ENCODE measurements around the gene SLC49A3.
"Not testable (repeated sequence)": the region's sequence is repeated elsewhere in the genome, so short reads cannot be mapped to it uniquely, and the experiment has no call there.

Gene SLC49A3

DNA sequence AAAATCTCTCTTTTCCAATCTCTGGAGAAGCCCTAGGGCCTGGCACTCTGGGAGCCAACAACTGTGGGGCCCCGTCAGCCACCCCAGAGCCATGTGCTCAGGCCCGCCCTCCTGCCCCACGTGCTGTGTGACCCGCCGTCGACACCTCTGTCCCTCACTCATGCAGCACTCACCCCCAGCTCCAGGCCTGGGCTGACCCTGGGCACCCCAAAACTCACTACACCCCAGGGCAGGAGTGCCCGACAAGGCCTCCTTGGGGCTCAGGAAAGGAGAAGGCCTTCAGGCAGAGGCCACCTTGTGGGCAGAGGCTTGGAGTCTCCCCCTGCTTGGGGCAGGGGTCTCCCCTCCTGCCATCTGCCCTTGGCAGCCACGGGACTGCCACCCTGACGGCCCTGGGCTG, 8.9 kb downstream of the SLC49A3 start:
- DNase-seq = no peak

GRCh38 chr4:679629-680028, 9.3 kb downstream of the SLC49A3 start:
- DNase-seq = no peak

GRCh38 chr4:679104-679481, 9.9 kb downstream of the SLC49A3 start:
- no peak for DNase-seq

DNA sequence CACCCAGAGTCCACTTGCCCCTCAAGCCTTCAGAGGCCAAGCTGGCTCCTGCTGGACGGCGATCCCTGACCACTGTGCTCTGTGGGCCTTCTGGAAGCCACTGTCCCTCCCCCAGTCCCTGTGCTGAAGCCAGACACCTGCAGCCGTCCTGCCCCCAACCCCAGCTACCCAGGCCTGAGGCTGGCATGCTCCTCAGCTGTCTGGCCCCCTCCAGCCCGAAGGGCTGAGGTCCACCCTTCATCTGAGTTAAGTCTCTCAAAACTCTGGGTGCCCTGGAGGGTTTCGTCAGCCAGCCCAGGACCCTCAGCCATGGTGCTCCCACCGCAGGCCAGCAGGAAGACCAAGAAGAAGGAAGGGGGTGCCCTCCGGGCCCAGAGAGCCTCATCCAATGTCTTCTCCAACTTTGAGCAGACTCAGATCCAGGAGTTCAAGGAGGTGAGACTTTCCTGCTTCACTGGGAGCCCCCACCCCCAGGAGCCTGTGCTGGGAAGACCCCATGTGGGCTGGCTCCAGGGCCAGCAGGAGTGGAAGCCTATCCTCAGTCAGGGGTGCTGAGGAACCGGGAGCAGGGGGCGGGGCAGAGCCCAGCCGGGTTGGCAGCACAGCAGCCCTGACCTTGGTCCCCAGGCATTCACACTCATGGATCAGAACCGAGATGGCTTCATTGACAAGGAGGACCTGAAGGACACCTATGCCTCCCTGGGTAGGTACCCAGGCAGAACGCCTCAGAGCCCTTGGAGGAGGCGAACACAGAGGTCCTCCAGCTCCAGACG, 10.4 kb downstream of the SLC49A3 start:
- no peak for DNase-seq

DNA sequence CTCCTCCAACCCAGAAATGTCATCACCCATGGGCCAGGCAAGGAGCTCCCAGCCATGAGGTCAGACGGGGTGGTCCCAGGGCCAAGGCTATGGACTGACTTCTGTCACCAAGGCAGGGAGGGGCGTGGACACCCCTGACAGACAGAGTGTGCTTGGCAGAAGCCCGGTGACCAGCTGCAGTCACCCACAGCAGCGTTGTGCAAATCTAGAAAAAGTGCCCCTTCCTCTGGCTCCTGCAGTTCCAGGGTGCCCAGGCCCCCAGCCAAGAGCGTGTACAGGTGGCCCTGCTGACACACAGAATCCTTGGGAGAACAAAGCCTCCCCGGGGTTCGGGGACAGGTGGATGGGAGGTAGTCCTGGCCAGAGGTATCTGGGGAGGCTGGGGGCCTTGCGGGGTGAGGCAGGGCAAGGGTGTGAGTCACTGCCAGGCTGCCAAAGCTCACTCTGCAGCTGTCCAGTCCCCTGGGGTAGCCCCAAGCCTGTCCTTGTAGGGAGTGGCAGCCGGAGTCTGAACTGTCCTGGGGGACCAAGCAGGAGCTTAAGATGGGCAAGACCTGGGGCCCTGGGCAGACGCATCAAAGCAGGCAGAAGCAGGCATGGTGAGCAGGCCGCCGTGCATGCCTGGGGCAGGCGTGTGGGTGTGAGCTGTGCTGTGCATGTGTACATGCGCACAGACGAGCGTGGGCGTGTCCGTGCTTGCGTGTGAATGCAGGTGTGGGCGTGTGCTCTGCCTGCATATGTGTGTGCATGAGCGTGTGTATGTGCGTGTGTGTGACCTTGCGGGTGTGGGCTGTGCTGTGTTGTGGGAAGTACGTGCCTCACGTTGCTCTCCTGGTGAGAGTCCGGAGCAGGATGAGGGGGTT, 11.3 kb downstream of the SLC49A3 start:
- no peak for DNase-seq

DNA sequence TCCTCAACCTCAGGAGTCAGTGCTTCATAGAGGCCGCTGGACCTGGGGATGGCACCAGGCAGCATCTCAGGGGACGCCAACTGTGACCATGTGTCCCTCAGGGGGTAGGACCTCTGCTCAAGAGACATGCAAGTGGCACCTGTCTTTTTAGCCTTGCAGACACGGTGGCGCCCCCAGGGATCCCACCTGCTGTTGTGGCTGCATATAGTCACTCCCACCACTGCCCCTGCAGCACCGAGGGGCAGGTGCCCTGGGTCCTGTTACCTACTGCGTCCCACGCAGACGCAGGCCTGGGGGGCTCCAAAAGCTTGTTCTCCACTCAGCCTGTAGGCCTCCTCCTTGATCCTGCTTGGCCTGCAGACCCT, 12.1 kb downstream of the SLC49A3 start:
- DNase-seq = no peak

- no peak for DNase-seq
Measured at GRCh38 chr4:675980-676870, 12.7 kb downstream of the SLC49A3 start.

DNA sequence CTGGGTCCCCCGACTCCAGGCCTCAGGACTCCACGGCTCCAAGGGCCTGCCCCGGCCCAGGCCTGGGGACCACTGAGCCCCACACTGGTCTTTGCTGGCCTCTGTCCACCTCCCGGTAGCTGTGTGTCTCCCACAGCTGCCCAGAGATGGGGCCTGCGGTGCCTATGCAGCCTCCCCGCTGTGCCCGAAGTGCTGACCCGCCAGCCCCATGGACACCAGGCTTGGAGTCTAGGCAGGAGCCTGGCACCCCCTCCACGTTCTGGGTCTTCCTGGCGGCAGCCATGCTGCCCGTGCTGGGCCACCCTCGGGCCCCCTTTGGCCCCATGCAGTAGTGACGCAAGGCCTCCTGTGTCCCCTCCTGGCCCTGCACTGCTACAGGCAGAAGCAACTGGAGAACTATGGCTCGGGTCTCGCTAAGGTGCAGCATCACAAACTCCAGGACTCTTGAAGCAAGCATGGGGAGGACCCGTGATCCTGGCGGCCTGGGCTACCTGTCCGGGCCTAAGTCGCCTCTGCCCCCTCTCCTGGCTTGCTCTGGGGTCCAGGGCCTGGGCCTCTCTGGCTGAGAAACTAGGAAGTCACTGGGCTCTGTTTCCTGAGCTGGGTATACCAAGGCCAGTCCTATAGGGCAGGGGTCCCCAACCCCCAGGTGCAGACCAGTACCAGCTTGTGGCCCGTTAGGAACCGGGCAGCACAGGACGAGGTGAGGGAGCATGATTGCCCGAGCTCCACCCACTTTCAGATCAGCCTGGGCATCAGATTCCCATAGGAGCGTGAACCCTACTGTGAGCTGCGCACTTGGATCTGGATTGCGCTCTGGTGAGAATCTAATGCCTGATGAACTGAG, 13.7 kb downstream of the SLC49A3 start:
- no peak for DNase-seq

- peak; percentile 95 for DNase-seq
Measured at GRCh38 chr4:674172-675035, 14.5 kb downstream of the SLC49A3 start, which contains the start of the genes ATP5ME and MYL5. TSS of gene ATP5ME (minus strand) at chr4:674276. CDS start at chr4:674247, 29 bp downstream. TSS of gene MYL5 (plus strand) at chr4:674542. CDS start at chr4:678027, 3,485 bp downstream.

- no peak for DNase-seq
Measured at GRCh38 chr4:673349-674091, 15.4 kb downstream of the SLC49A3 start.

- DNase-seq = no peak
Measured at GRCh38 chr4:671769-672168, 17.2 kb downstream of the SLC49A3 start.

DNA sequence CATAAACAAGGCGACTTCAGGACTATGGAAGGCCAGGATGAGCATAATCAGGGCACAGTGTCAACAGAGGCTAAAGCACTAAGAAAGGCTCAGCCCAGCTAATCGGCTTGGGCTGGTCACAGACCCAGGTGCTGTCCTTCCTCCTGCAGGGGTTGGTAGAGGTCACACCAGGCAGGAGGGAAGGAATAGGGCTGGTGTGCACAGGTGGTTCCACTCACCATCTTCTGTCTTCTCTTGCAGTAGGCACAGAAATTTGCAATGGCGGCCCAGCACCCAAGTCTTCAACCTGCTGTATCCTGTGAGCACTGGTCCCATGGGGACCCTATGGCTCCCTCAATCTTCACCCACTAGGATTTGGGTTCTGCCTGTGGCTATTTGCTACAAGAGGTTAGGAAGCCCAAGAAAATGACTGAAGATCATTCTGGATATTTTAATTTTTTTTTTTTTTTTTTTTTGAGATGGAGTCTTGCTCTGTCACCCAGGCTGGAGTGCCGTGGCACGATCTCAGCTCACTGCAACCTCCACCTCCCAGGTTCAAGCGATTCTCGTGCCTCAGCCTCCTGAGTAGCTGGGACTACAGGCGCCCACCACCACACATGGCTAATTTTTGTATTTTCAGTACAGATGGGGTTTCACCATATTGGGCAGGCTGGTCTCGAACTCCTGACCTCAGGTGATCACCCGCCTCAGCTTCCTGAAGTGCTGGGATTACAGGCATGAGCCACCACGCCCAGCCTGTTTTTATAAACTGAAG, 19.0 kb downstream of the SLC49A3 start:
- not testable (repeated sequence) for DNase-seq

DNA sequence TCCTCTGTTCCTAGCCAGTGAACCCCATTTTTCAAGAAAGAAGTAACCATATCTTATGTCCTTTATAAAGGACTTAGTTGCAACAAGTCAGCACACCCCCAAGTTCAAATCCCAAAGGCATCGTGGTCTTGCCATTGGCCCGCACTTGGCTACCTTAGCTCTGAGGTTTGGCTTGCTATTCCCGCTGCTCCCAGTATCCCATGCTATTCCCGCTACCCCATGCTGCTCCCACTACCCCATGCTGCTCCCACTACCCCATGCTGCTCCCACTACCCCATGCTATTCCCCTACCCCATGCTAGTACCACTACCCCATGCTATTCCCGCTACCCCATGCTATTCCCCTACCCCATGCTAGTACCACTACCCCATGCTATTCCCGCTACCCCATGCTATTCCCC, 20.7 kb downstream of the SLC49A3 start:
- DNase-seq = not testable (repeated sequence)

DNA sequence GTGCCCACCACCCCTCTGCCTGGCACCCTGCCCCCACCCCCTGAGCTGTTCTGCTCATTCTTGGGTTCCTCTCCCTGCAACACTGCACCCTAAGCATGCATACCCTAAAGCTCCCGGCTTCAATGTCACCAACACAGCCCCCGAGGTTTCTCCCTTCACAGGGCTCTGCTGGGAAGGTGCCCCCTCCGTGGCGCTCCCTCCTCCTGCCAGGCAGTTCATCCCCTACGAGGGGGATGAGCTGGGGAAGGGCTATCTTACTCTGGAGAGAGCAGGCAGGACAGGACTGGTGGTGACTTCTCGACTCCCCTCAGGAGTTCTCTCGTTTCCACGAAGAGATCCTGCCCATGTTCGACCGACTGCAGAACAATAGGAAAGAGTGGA, 21.4 kb downstream of the SLC49A3 start:
- no peak for DNase-seq

- no peak for DNase-seq
Measured at GRCh38 chr4:666822-667544, 22.0 kb downstream of the SLC49A3 start.

GRCh38 chr4:666436-666810, 22.5 kb downstream of the SLC49A3 start:
- no peak for DNase-seq

- no peak for DNase-seq
Measured at GRCh38 chr4:665751-666435, 23.1 kb downstream of the SLC49A3 start.

DNA sequence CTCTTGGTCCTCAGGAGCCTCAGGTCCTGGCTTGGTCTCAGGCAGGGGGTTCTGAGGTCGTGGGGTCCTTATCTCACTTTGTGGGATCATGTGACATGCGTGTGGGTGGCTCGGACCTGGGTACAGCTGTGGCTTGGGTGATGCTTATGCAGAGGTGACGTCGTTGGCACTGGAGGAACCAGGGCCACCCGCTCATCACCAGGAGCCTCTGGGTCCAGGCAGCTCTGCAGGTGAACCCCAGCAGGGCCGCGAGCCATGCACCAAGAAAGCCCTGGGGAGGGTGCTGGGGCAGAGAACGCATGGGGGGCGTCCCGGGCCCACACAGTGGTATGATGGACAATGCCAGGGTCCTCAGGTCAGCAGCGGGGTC, 23.6 kb downstream of the SLC49A3 start:
- no peak for DNase-seq

Data from NCI-H1436 (cell line).